H1 (cell line): ENCODE measurements around the gene S100A10. TPM values are rescaled to one million over a fixed set of nuclear protein-coding genes. Genes with fewer than 3 reads are reported as not detected.

Source experiments
- CTCF ChIA-PET: fragments of 300-600 bp; sonication (Branson Sonifier 250); formaldehyde crosslinking; loops from one replicate; lab custom pipeline; 2021; ENCODE audit not compliant: partially characterized antibody; lab: Charles Lee
- POLR2A ChIA-PET: fragments of 300-600 bp; sonication (Branson Sonifier 250); formaldehyde crosslinking; loops from one replicate; lab custom pipeline; 2021; ENCODE audit warnings: inconsistent platforms; ENCODE audit not compliant: partially characterized antibody; lab: Charles Lee
- DNase-seq, 2 experiments: peaks; one replicate each; pipeline versions ENCODE4 v3.0.0 to v3.0.0-alpha.2; 2010 to 2022; ENCODE audit warnings: low spot score in 2 of 2, low read depth in 1 of 2, mixed read lengths in 1 of 2
- FAIRE-seq: peaks from 2 replicates; lab custom pipeline; 2011; peaks lifted over from hg19 to GRCh38; lab: Jason Lieb, UNC
- H2AFZ ChIP-seq: 2 replicates; pipeline ENCODE4 v1.8.1; 2012; ENCODE audit warnings: low read length, inconsistent platforms
- H2AK5ac ChIP-seq: 2 replicates; pipeline ENCODE4 v1.6.1; 2013; ENCODE audit warnings: low read depth, low read length
- H2BK120ac ChIP-seq: replicated peaks from 2 replicates; pipeline ENCODE3; 2013; ENCODE audit warnings: low read depth, low read length, inconsistent platforms
- H2BK12ac ChIP-seq: 2 replicates; pipeline ENCODE4 v1.6.1; 2013; ENCODE audit warnings: low read depth, low read length
- H2BK15ac ChIP-seq: 2 replicates; pipeline ENCODE4 v1.6.1; 2013; ENCODE audit warnings: low read length
- H2BK20ac ChIP-seq: 2 replicates; pipeline ENCODE4 v1.6.1; 2013; ENCODE audit warnings: low read length
- H2BK5ac ChIP-seq: 2 replicates; pipeline ENCODE4 v1.6.1; 2013; ENCODE audit warnings: low read depth, low read length
- H3K14ac ChIP-seq: 2 replicates; pipeline ENCODE4 v1.6.1; 2013; ENCODE audit warnings: inconsistent platforms; ENCODE audit not compliant: insufficient read length
- H3K18ac ChIP-seq: 2 replicates; pipeline ENCODE4 v1.6.1; 2013; ENCODE audit warnings: low read length; ENCODE audit errors: extremely low read depth
- H3K23ac ChIP-seq: 2 replicates; pipeline ENCODE4 v1.6.1; 2013; ENCODE audit warnings: inconsistent platforms; ENCODE audit not compliant: insufficient read length
- H3K23me2 ChIP-seq: 2 replicates; pipeline ENCODE4 v1.6.1; 2013; ENCODE audit warnings: low read depth, low read length
- H3K27ac ChIP-seq: 2 replicates; pipeline ENCODE4 v1.6.1; 2011; ENCODE audit warnings: low read depth, low read length, inconsistent platforms
- H3K27me3 ChIP-seq, 4 experiments: replicated peaks in 1 of 4; 1 replicate in 1 of 4; 2 replicates in 3 of 4; pipeline versions ENCODE4 v1.6.1 to v1.8.1; 2011 to 2013; ENCODE audit warnings: low read length in 3 of 4, mild to moderate bottlenecking in 3 of 4, inconsistent platforms in 2 of 4, mixed read lengths in 2 of 4, moderate library complexity in 1 of 4; ENCODE audit not compliant: control insufficient read depth in 3 of 4, insufficient read depth in 3 of 4; ENCODE audit errors: extremely low read depth in 1 of 4
- H3K36me3 ChIP-seq, 4 experiments: 2 replicates each; pipeline versions ENCODE4 v1.6.1 to v1.8.1; 2011 to 2013; ENCODE audit warnings: mild to moderate bottlenecking in 4 of 4, low read length in 3 of 4, moderate library complexity in 2 of 4, control low read depth in 1 of 4, inconsistent platforms in 1 of 4; ENCODE audit not compliant: insufficient read depth in 4 of 4, control insufficient read depth in 2 of 4
- H3K4ac ChIP-seq: replicated peaks from 2 replicates; pipeline ENCODE3; 2013; ENCODE audit warnings: low read length, low read depth, mixed read lengths, inconsistent platforms; ENCODE audit not compliant: insufficient read length
- H3K4me1 ChIP-seq, 4 experiments: replicated peaks in 1 of 4; 1 replicate in 1 of 4; 2 replicates in 3 of 4; pipeline versions ENCODE4 v1.6.1 to v1.8.1; 2011 to 2013; ENCODE audit warnings: low read length in 3 of 4, inconsistent platforms in 2 of 4, mixed read lengths in 1 of 4; ENCODE audit not compliant: insufficient read depth in 4 of 4, control insufficient read depth in 3 of 4
- H3K4me2 ChIP-seq, 2 experiments: 2 replicates each; pipeline versions ENCODE4 v1.6.1 to v1.8.1; 2011 to 2013; ENCODE audit warnings: low read depth in 2 of 2, low read length in 2 of 2, control low read depth in 1 of 2, inconsistent platforms in 1 of 2, mild to moderate bottlenecking in 1 of 2; ENCODE audit not compliant: insufficient read depth in 1 of 2
- H3K4me3 ChIP-seq, 4 experiments: fragments of 200-600, 300-600 bp in 1 of 4; sonication (generic), shearing (Covaris generic), sonication (Bioruptor Twin) in 1 of 4; 2 replicates each; pipeline versions ENCODE4 v1.5.1 to v1.8.1; 2011 to 2016; ENCODE audit warnings: low read length in 4 of 4, low read depth in 3 of 4, control low read depth in 2 of 4, inconsistent platforms in 2 of 4, mild to moderate bottlenecking in 2 of 4, mixed read lengths in 1 of 4, moderate library complexity in 1 of 4; ENCODE audit not compliant: insufficient read depth in 2 of 4; ENCODE audit errors: extremely low read depth in 1 of 4
- H3K56ac ChIP-seq: replicated peaks from 2 replicates; pipeline ENCODE3; 2013; ENCODE audit warnings: low read depth, mild to moderate bottlenecking, mixed read lengths, low read length, inconsistent platforms; ENCODE audit not compliant: insufficient read length
- H3K79me1 ChIP-seq: 2 replicates; pipeline ENCODE4 v1.6.1; 2013; ENCODE audit warnings: low read depth, low read length, control low read depth
- H3K79me2 ChIP-seq, 2 experiments: 2 replicates each; pipeline versions ENCODE4 v1.6.1 to v1.8.1; 2012 to 2013; ENCODE audit warnings: low read length in 2 of 2, mild to moderate bottlenecking in 2 of 2, inconsistent platforms in 1 of 2; ENCODE audit not compliant: insufficient read depth in 2 of 2, control insufficient read depth in 1 of 2
- H3K9ac ChIP-seq, 4 experiments: replicated peaks in 1 of 4; 1 replicate in 1 of 4; 2 replicates in 3 of 4; pipeline versions ENCODE4 v1.6.1 to v1.8.1; 2011 to 2013; ENCODE audit warnings: low read depth in 3 of 4, low read length in 3 of 4, control low read depth in 2 of 4, mild to moderate bottlenecking in 2 of 4, moderate library complexity in 2 of 4, inconsistent platforms in 1 of 4; ENCODE audit errors: extremely low read depth in 1 of 4
- H3K9me3 ChIP-seq, 2 experiments: 2 replicates each; pipeline versions ENCODE4 v1.6.1 to v1.8.1; 2012 to 2013; ENCODE audit warnings: mild to moderate bottlenecking in 2 of 2, moderate library complexity in 2 of 2, control low read depth in 1 of 2, inconsistent platforms in 1 of 2, low read depth in 1 of 2, low read length in 1 of 2, mixed read lengths in 1 of 2; ENCODE audit not compliant: insufficient read depth in 2 of 2
- H4K20me1 ChIP-seq, 2 experiments: replicated peaks in 1 of 2; 2 replicates each; pipeline versions ENCODE3 to v1.8.1; 2011 to 2013; ENCODE audit warnings: inconsistent platforms in 2 of 2, low read length in 2 of 2, mild to moderate bottlenecking in 1 of 2; ENCODE audit not compliant: insufficient read depth in 2 of 2, control insufficient read depth in 1 of 2
- H4K5ac ChIP-seq: 2 replicates; pipeline ENCODE4 v1.6.1; 2013; ENCODE audit warnings: low read length, low read depth, mixed read lengths, inconsistent platforms; ENCODE audit not compliant: insufficient read length
- H4K8ac ChIP-seq: 2 replicates; pipeline ENCODE4 v1.8.0; 2013; ENCODE audit warnings: mild to moderate bottlenecking, moderate library complexity, low read length, inconsistent platforms; ENCODE audit not compliant: insufficient read depth; ENCODE audit errors: extremely low read depth
- H4K91ac ChIP-seq: replicated peaks from 2 replicates; pipeline ENCODE3; 2013; ENCODE audit warnings: low read length, mixed read lengths, inconsistent platforms; ENCODE audit not compliant: insufficient read length
- BRCA1 ChIP-seq: IDR thresholded peaks from 2 replicates; pipeline ENCODE4 v1.6.1; 2012; ENCODE audit warnings: low read depth, low read length, improper control_type of control experiment
- CEBPB ChIP-seq: IDR thresholded peaks from 2 replicates; pipeline ENCODE4 v1.6.1; 2012; ENCODE audit warnings: low read depth, low read length
- CTBP2 ChIP-seq: IDR thresholded peaks from 2 replicates; pipeline ENCODE4 v1.7.0; 2011; ENCODE audit warnings: borderline replicate concordance, mild to moderate bottlenecking, moderate library complexity, mixed read lengths, low read length; ENCODE audit not compliant: insufficient read depth, insufficient read length
- EZH2 ChIP-seq: fragments of 200-600 bp; sonication (generic); IDR thresholded peaks from 2 replicates; pipeline ENCODE4 v1.7.1; 2012; ENCODE audit warnings: low read depth, mild to moderate bottlenecking, moderate library complexity, low read length, inconsistent platforms; ENCODE audit not compliant: severe bottlenecking
- FOSL1 ChIP-seq: IDR thresholded peaks from 2 replicates; pipeline ENCODE4 v1.6.1; 2011; ENCODE audit warnings: mild to moderate bottlenecking, low read depth, low read length, moderate library complexity; ENCODE audit not compliant: insufficient read depth
- GABPA ChIP-seq: IDR thresholded peaks from 2 replicates; pipeline ENCODE4 v1.6.1; 2011; ENCODE audit warnings: mild to moderate bottlenecking, low read length, moderate library complexity, borderline replicate concordance; ENCODE audit not compliant: insufficient read depth
- JUN ChIP-seq: IDR thresholded peaks from 2 replicates; pipeline ENCODE4 v1.6.1; 2011; ENCODE audit warnings: low read depth, mild to moderate bottlenecking, improper control_type of control experiment, low read length
- NANOG ChIP-seq: IDR thresholded peaks from 2 replicates; pipeline ENCODE4 v1.6.1; 2011; ENCODE audit warnings: low read length, low read depth, mild to moderate bottlenecking, inconsistent platforms; ENCODE audit not compliant: insufficient read depth, poor library complexity, severe bottlenecking
- POLR2A ChIP-seq, 2 experiments: IDR thresholded peaks; 1 replicate in 1 of 2; 2 replicates in 1 of 2; pipeline ENCODE4 v1.6.1; 2011; ENCODE audit warnings: low read depth in 2 of 2, low read length in 2 of 2, mild to moderate bottlenecking in 2 of 2; ENCODE audit errors: control extremely low read depth in 1 of 2
- SIRT6 ChIP-seq: IDR thresholded peaks from one replicate; pipeline ENCODE4 v1.7.1; 2012; ENCODE audit warnings: low read length, inconsistent platforms
- SRF ChIP-seq: IDR thresholded peaks from 2 replicates; pipeline ENCODE4 v1.6.1; 2011; ENCODE audit warnings: mild to moderate bottlenecking, low read depth, low read length, moderate library complexity
- ZNF274 ChIP-seq: IDR thresholded peaks from 2 replicates; pipeline ENCODE4 v1.7.0; 2012; ENCODE audit warnings: low read length, borderline replicate concordance; ENCODE audit errors: extremely low read depth
- WGBS, 2 experiments: shearing (Covaris generic) in 1 of 2; methylation state at CpG; one replicate each; pipeline versions ENCODE4 v1.1.6 to v1.1.7; 2013 to 2015; ENCODE audit warnings: low lambda C conversion rate in 2 of 2, mixed read lengths in 2 of 2, inconsistent platforms in 1 of 2, low coverage in 1 of 2, missing lambda C conversion rate in 1 of 2; ENCODE audit not compliant: insufficient replicate concordance in 2 of 2, insufficient coverage in 1 of 2, insufficient read length in 1 of 2; ENCODE audit errors: extremely low coverage in 1 of 2, missing lambda C conversion rate in 1 of 2; 5-methylcytosine and 5-hydroxymethylcytosine counted together
- polyA plus RNA-seq, 7 experiments: library from polyadenylated mRNA; depleted of rRNA in 3 of 7; stranded (reverse) in 5 of 7; unstranded in 2 of 7; fragments of >200 nt in 5 of 7; fragments of 200-250 nt in 2 of 7; gene quantifications; 1 replicate in 5 of 7; 2 replicates in 1 of 7; 4 replicates in 1 of 7; pipeline versions ENCODE4 v1.2.1 to v1.2.3, GENCODE V29; 2011 to 2013; ENCODE audit warnings: missing spikeins in 2 of 7, mixed read lengths in 2 of 7
- total RNA-seq: library from RNA; stranded (reverse); fragmentation: NEBNext Ultra II Directional; extraction: Animal tissue kit (Norgen Biotek cat#: 25700); gene quantifications from 2 replicates; pipeline ENCODE4 v1.2.1, GENCODE V29; 2021
- TF ChIP-seq, protein P1 (sequence below): IDR thresholded peaks from 2 replicates; pipeline ENCODE4 v1.6.1; 2012; ENCODE audit warnings: inconsistent platforms

S100A10 gene
- total and polyA plus RNA-seq, 2 of the 8 experiments (the other 6 are each of a cell fraction or from before 2014, with no cell fraction given) = 23.9 to 231 TPM

DNA sequence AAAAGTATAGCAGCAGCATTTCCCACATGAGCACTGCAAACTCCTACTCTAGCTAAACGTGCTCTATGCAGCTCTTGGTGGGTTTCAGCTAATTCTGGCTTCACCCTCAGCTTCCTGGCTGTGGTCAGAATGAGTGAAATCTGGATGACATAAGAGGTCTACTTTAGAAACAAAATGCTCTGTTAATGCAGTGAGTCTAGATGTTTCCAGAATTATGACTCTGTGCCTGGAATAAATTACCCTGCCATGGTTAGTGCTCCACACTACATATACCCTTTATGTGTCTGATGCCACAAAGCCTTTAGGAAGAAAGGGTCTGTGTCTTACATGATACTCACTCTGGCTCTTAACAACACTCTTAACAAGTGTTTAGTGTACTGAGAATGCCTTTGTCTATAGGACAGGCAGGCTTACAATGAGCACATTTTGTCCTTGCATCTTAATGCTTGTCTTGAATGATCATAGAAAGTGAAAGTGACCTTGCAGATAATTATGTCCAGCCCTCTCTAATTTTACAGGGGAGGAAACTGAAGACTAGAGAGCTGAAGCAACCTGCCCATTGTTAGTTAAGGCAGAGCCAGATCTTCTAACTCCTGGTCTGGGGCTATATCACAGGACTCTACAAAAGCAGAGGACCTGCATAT, 9.2 kb downstream of the S100A10 start:
- peaks cover 0 to 5% (median 1%) of the 10 kb centered on the region in 4 experiments; a peak in 4 of 7 replicates for H3K4me1 ChIP-seq
- no peak overlapping the region for H4K91ac ChIP-seq
- no peak overlapping the region for H2AFZ ChIP-seq
- DNase-seq = no peak
- H2BK5ac ChIP-seq = no peak overlapping the region
- H3K79me2 ChIP-seq = peaks cover 0 to 19% of the 10 kb centered on the region in 2 experiments; a peak in 2 of 4 replicates
- no peak overlapping the region for H3K27ac ChIP-seq
- no peak overlapping the region for H2BK120ac ChIP-seq
- no peaks in the 10 kb centered on the region for H3K27me3 ChIP-seq
- H3K4me3 ChIP-seq = no peak overlapping the region
- no peak overlapping the region for H2BK15ac ChIP-seq
- ChIA-PET POLR2A (no interaction called here), CTCF (interaction anchor here (1.2 to 31.0 kb wide), 4 partner anchors 2 to 51 kb away, joined by 3 to 553 read pairs (median 292); partner anchors contain the start of gene S100A10)
- no peak overlapping the region for H4K8ac ChIP-seq
- H4K5ac ChIP-seq = no peak overlapping the region
- no peak overlapping the region for H2BK12ac ChIP-seq
- no peak overlapping the region for H3K4ac ChIP-seq
- no peak overlapping the region for H2AK5ac ChIP-seq
- no peaks in the 10 kb centered on the region for H3K9me3 ChIP-seq
- H3K36me3 ChIP-seq = peaks cover 5 to 35% (median 23%) of the 10 kb centered on the region in 4 experiments; a peak in 6 of 8 replicates
- no peak overlapping the region for H3K9ac ChIP-seq
- FAIRE-seq = no peak
- H3K4me2 ChIP-seq = no peak overlapping the region
- H3K56ac ChIP-seq = no peak overlapping the region
- 69% methylated on average over 1 of the region's 1 CpG; no CpG with 5 or more reads in 1 of the 2 experiments for WGBS, 2 experiments
- H4K20me1 ChIP-seq = peaks cover 0 to 2% of the 10 kb centered on the region in 2 experiments
- no peak for TF ChIP-seq CTBP2
- no peak for TF ChIP-seq CEBPB
- TF ChIP-seq EZH2 = no peak
- TF ChIP-seq SIRT6 = no peak
- TF ChIP-seq SRF = no peak
- TF ChIP-seq GABPA = no peak
- TF ChIP-seq, protein P1, sequence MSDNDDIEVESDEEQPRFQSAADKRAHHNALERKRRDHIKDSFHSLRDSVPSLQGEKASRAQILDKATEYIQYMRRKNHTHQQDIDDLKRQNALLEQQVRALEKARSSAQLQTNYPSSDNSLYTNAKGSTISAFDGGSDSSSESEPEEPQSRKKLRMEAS = no peak
- TF ChIP-seq POLR2A (IDR thresholded peaks at IDR 0.05; ENCODE audit: control extremely low read depth in 1 of 2, low read depth in 2 of 2, low read length in 2 of 2) = no peak
- no peak for TF ChIP-seq NANOG
- no peak for TF ChIP-seq JUN
- no peak for TF ChIP-seq ZNF274
- no peak for TF ChIP-seq FOSL1
- no peak for TF ChIP-seq BRCA1
- no peak overlapping the region for H3K23ac ChIP-seq
- H3K79me1 ChIP-seq = peaks cover 4% of the 10 kb centered on the region
- no peak overlapping the region for H2BK20ac ChIP-seq
- no peak overlapping the region for H3K14ac ChIP-seq
- H3K18ac ChIP-seq = no peak overlapping the region
- no peaks in the 10 kb centered on the region for H3K23me2 ChIP-seq
